Spleen (tissue), 7 donors: ENCODE results near the gene EXT2.

ENCODE experiments used
- CTCF ChIP-seq, 11 experiments: fragments of 200-600 bp in 7 of 11; fragments of 450-650 bp in 4 of 11; sonication (generic) in 4 of 11; IDR thresholded peaks in 8 of 11; conservative IDR thresholded peaks in 3 of 11; 1 replicate in 7 of 11; 2 replicates in 4 of 11; pipeline versions ENCODE4 v1.4.0 to v1.8.0; 2016 to 2021; ENCODE audit warnings: antibody characterized with exemption in 11 of 11, inconsistent platforms in 4 of 11, mild to moderate bottlenecking in 1 of 11
- POLR2A ChIP-seq, 3 donors: fragments of 450-650 bp; IDR thresholded peaks; one replicate each; pipeline ENCODE4 v1.5.1; 2017; ENCODE audit warnings: antibody characterized with exemption in 3 of 3, mild to moderate bottlenecking in 1 of 3
- donor health status: DM: no; HTN: no; CAD: no; lungs with moderate emphysema.
- donor health status: DM: no; HTN: no; CAD: no.
- donor health status: DM: no; HTN: no; CAD: no.

- no peak for TF ChIP-seq POLR2A (IDR thresholded peaks at IDR 0.05)
- no peak for TF ChIP-seq CTCF (IDR thresholded peaks at IDR 0.05 in 8 of 11, conservative IDR thresholded peaks at IDR 0.05 in 3 of 11)
These were observed 28.2 kb upstream of the EXT2 start for GRCh38 chr11:44067266-44067665.
